Right cardiac atrium (tissue), 5 donors: ENCODE data around the gene MXD1. TPM values are rescaled to one million over a fixed set of nuclear protein-coding genes. Genes with fewer than 3 reads are reported as not detected.

Experiments used
- ATAC-seq, 2 donors: fragments of 200-7000 bp; cut with Tn5 transposase; one replicate each; pipeline versions ENCODE4 v1.8.0 to v1.9.1; 2020; ENCODE audit warnings: moderate library complexity in 2 of 2, mild to moderate bottlenecking in 1 of 2
- DNase-seq, 3 donors: peaks; one replicate each; pipeline ENCODE4 v3.0.0-alpha.2; 2020
- H3K27ac ChIP-seq: one replicate; pipeline ENCODE4 v1.5.1; 2013; ENCODE audit warnings: mild to moderate bottlenecking, low read length, control low read depth, moderate library complexity
- H3K27me3 ChIP-seq: one replicate; pipeline ENCODE4 v1.6.1; 2013; ENCODE audit not compliant: control insufficient read depth, insufficient read depth
- H3K4me1 ChIP-seq: one replicate; pipeline ENCODE4 v1.6.1; 2013; ENCODE audit warnings: low read length; ENCODE audit not compliant: control insufficient read depth, insufficient read depth
- H3K4me3 ChIP-seq: one replicate; pipeline ENCODE4 v1.5.1; 2013; ENCODE audit warnings: low read length, control low read depth
- H3K9me3 ChIP-seq: one replicate; pipeline ENCODE4 v1.6.1; 2013; ENCODE audit warnings: low read length; ENCODE audit not compliant: control insufficient read depth
- WGBS: extraction: QIAGEN DNeasy Blood & Tissue Kit; methylation state at CpG from one replicate; pipeline ENCODE4 v1.1.7; 2013; 5-methylcytosine and 5-hydroxymethylcytosine counted together
- intact Hi-C, 4 donors: fragments of 100-400 bp; cut with DNase I; formaldehyde crosslinking; loops; one replicate each; pipeline versions ENCODE4 v1.11.0 to v1.14.0; 2022 to 2023
- polyA plus RNA-seq: library from polyadenylated mRNA; stranded (reverse); fragments of 200-250 nt; gene quantifications from one replicate; pipeline ENCODE4 v1.2.3, GENCODE V29; 2013
- total RNA-seq, 4 donors: library from RNA; stranded (reverse); fragmentation: NEBNext Ultra II Directional; extraction: Animal tissue kit (Norgen Biotek cat#: 25700); gene quantifications; one replicate each; pipeline ENCODE4 v1.2.1, GENCODE V29; 2021
- donor health status: healthy with polysubstance abuse.
- donor health status: DM: no; HTN: yes; CAD: no.
- donor health status: DM: no; HTN: no; CAD: no.
- donor health status: DM: no; HTN: yes; CAD: no; lungs with severe emphysema.
- donor health status: DM: yes; HTN: yes; CAD: no.

Gene MXD1
- total and polyA plus RNA-seq, 5 donors: 2.7 to 7.9 (median 6.4) TPM

DNA sequence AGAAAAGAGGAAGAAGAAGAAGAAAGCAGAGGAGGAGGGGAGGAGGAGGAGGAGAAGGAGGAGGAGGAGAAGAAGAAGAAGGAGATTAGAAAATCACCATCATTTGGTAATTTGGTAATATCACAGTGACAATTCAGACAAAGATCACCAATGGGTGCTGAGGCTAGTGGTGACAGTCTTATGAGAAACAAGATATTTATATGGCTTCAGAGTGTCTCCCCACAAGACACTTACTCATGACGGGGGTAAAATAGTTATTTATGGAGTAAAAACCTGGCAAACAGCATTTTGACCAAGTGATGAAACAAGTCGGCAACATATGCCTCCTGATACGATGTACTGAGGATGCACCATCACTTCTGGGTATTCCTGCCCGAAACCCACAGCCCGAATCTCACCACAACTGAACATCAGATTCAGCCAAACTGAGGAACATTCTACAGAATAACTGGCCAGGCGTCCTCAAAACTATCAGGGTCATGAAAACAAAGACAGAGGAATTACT, 41.6 kb downstream of the MXD1 start:
- ATAC-seq (no peak), DNase-seq (no peak)
- Histone ChIP-seq H3K4me1 (no peaks in the 10 kb centered on the region), H3K4me3 (no peak overlapping the region), H3K27ac (no peak overlapping the region), H3K9me3 (no peaks in the 10 kb centered on the region), H3K27me3 (no peaks in the 10 kb centered on the region)
- intact Hi-C loops: no loop called here
- WGBS: 88% methylated on average over 6 of the region's 6 CpGs

DNA sequence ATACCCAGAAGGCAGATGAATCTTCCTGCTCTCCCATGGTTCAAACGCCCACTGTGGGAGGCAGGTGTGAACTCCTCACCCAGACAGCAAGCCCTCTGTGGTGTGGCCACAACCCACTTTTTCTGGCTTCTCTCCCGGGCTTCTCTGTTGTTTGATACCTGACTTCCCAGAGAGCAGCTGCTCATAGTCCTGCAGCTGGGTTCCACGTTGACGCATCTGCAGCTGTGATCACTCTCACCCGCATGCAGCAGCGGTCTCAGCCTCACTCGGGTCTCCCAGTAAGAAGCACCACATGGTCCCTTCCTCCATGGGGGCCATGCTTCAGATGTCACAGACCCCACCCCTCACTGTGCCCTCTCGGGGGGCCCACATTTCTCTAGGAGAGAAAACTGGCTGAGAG, 43.1 kb downstream of the MXD1 start:
- ATAC-seq (no peak), DNase-seq (no peak)
- no peak overlapping the region for H3K27ac ChIP-seq
- H3K9me3 ChIP-seq: no peaks in the 10 kb centered on the region
- intact Hi-C loops: no loop called here
- 60% methylated on average over 8 of the region's 8 CpGs for WGBS
- no peak overlapping the region for H3K4me3 ChIP-seq
- no peaks in the 10 kb centered on the region for H3K27me3 ChIP-seq
- H3K4me1 ChIP-seq: no peaks in the 10 kb centered on the region

DNA sequence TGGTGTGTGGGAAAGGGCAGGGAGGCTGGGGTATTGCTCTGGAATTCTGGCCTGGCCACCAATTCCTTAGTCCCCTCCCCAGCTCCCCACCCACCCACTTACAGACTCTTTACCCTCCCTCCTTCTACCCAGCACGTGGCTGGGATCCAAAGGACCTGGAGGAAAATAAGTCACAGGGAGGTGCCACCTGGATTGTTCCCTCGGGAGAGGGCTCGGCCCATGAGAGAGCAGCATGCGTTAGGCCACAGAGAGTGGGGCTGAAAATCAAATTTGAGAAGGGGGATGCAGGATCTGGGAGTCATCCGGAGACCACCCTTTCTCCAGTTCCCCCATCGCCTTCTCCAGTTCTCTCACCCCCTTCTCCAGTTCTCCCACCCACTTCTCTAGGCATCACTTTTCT, 43.6 kb downstream of the MXD1 start:
- H3K9me3 ChIP-seq: no peaks in the 10 kb centered on the region
- ATAC-seq (no peak), DNase-seq (no peak)
- H3K27me3 ChIP-seq: no peaks in the 10 kb centered on the region
- no peak overlapping the region for H3K4me3 ChIP-seq
- no peaks in the 10 kb centered on the region for H3K4me1 ChIP-seq
- H3K27ac ChIP-seq: no peak overlapping the region
- WGBS: 77% methylated on average over 6 of the region's 6 CpGs
- intact Hi-C loops: no loop called here

DNA sequence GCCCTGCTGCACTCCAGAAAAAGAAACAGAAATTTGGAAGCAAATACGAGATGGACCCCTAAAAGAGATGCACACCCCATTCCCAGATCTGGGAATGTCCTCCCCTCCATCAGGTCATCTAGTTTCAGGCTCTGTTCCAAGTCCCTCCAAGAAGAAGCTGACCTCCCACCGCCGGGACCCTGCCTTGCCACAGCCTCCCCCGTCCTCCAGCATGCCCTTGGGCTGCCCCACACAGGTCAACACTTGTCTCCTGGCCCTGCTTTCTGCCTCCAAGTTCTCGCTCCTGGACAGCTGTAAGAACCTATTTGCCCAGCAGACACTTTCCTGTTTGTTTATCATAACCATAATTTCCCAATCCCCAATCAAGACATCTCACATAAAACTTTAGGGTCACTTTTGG, 44.5 kb downstream of the MXD1 start:
- intact Hi-C loops: no loop called here
- H3K27me3 ChIP-seq: no peaks in the 10 kb centered on the region
- no peaks in the 10 kb centered on the region for H3K4me1 ChIP-seq
- DNase-seq (no peak), ATAC-seq (no peak)
- no peak overlapping the region for H3K27ac ChIP-seq
- H3K4me3 ChIP-seq: no peak overlapping the region
- no peaks in the 10 kb centered on the region for H3K9me3 ChIP-seq
- WGBS: 83% methylated on average over 5 of the region's 5 CpGs

DNA sequence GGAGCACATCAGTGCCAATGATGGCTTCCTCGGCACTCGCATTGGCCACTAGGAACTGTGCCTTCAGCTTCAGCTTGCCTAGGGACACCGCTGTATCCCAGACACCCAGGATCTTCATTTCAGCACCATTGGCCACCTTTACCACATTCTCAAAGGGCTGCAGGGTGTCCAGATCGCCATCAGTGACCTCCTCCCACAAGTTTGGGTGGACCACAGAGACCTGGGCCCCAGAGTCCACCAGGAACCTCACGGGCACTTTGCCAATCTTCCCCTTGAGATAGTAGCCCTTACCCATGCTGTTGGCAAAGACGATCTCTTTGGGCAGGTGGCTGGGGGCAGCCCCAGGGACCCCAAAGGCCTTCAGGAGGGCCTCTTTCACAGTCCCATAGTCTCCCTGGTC, 45.9 kb downstream of the MXD1 start:
- Histone ChIP-seq H3K9me3 (no peaks in the 10 kb centered on the region), H3K27ac (no peak overlapping the region), H3K4me3 (no peak overlapping the region), H3K27me3 (no peaks in the 10 kb centered on the region), H3K4me1 (no peaks in the 10 kb centered on the region)
- no peak for ATAC-seq
- whole genome bisulfite sequencing: 97% methylated on average over 6 of the region's 6 CpGs
- DNase-seq: no peak
- intact Hi-C loops: no loop called here

DNA sequence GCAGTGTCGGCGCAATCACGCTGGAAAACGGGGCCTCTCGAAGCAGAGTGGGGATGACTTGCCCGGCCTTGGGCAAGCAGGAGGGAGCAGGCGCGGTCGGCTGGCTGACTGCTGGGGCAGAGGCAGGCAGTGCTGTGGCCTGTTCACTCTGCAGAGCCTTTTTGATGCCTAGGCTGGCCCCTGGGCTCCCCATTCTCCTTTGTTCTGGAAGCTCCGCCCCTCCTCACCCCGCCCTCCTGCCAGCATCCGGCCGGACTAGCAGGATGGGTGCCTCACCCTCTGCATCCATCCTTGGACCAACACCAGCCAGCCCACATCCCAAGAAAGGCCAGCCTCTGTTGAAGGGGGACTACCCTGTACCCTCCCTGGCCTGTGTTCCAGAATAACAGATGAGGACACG, 46.6 kb downstream of the MXD1 start, which contains the start of gene ASPRV1:
Gene ASPRV1, minus strand, starts transcription at position 136 of the 400 bp plus-strand sequence. CDS start 195 bp downstream, outside the sequence.
- no peaks in the 10 kb centered on the region for H3K27me3 ChIP-seq
- H3K9me3 ChIP-seq: no peaks in the 10 kb centered on the region
- ATAC-seq (peak in 1 of 2 donors; percentile 23), DNase-seq (no peak)
- no peaks in the 10 kb centered on the region for H3K4me1 ChIP-seq
- intact Hi-C loops: no loop called here
- no peak within 1 kb of the TSS for H3K27ac ChIP-seq
- H3K4me3 ChIP-seq: no peak within 1 kb of the TSS
- 89% methylated on average over 14 of the region's 14 CpGs for WGBS

DNA sequence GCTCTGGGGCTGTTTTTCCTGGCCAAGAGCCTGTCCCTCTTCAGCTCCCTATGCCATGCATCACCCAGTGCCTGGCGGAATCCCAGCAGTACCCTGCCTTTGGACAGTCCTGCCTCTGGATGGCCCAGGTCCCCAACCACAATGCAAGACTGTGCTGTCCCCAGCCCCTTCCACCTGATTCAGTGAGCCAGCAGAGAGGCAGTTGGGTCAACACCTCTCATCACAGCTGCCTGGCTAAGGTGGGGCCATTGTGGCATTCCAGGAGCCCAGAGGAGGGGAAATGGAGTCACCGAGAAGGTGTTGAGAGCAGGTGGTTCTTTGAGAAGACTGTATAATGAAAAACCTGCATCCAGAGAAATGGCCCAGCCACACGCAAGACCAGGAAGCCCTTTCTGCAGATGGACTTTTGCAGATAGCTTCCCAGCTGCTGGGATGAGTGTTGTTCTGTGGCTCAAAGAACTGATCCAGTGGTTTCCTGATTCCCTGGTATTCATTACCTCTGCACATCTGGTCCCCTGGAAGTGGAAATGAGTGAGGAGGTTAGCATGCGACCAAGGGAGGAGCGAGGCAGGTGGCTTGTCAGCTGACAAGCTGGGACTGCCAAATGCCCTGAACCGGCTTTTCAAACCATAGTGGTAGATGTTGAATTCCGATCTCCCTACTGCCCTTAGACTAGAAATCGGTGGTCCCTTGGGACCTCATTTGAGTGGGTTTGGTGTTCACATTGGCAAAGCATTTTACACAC, 48.2 kb downstream of the MXD1 start:
- Histone ChIP-seq H3K27me3 (no peaks in the 10 kb centered on the region), H3K4me3 (no peak overlapping the region), H3K27ac (no peak overlapping the region), H3K9me3 (no peaks in the 10 kb centered on the region), H3K4me1 (no peaks in the 10 kb centered on the region)
- WGBS: 98% methylated on average over 8 of the region's 8 CpGs
- DNase-seq (no peak), ATAC-seq (no peak)
- intact Hi-C loops: no loop called here

DNA sequence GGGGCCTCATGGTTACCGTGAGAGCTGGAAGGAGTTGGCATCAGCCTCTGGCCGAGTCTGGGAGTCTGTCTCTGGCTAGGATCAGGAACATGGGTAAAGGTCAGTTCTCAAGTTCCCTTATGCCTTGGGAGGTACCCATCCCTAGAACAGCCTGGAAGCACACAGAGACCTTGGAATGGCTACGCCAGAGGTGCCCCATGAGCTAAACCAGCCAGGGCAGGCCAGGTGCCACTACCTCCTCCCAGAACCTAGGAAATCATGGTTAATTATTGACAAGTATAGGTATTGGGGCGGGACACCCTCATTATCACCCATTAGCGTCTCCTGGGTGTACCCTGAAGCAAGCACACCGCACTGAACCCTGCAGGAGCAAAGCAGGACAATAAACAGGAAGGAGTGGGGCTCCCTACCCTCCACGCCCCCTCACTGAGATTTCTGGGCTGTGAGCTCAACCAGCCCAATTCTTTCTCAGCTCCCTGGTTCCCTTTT, 49.5 kb downstream of the MXD1 start:
- peak in 1 of 2 donors; percentile 25 for ATAC-seq
- no peaks in the 10 kb centered on the region for H3K27me3 ChIP-seq
- DNase-seq: no peak
- intact Hi-C loops: no loop called here
- 90% methylated on average over 7 of the region's 7 CpGs for WGBS
- H3K4me3 ChIP-seq: no peak overlapping the region
- no peak overlapping the region for H3K27ac ChIP-seq
- no peaks in the 10 kb centered on the region for H3K9me3 ChIP-seq
- no peaks in the 10 kb centered on the region for H3K4me1 ChIP-seq

DNA sequence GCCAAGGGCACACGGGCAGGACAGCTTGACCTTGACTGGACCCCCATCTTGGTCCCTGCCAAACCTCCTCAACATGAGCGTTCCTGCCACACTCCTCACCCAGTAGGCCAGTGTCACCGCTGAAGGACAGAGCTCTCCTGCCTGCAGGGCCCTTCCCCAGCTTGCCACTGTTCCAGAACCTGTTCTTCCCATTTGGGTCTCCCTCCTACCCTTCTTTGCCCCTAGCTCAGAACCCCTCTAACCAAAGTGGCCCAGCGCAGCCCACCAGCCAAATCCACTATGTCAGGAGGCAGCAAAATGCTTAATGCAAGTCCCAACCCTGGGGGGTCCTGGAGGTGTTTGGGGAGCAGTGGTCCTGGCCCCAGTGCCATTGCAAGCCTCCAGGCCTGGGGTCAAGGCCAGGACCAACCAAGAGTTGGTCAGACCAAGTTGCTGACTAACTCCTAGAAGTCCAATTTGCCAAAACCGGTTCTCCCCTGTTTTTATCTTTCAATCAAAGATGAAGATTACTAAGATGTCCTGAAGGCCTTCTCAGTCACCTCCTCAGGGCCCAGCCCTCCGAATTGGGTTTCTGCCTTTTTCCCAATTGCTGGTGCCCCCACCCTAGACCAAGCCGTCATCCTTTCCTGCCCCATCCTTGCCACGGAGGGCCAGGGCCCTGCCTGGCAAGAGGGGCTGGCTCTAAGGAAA, 51.0 kb downstream of the MXD1 start:
- H3K4me1 ChIP-seq: no peaks in the 10 kb centered on the region
- DNase-seq (no peak), ATAC-seq (no peak)
- no peak overlapping the region for H3K4me3 ChIP-seq
- no peak overlapping the region for H3K27ac ChIP-seq
- intact Hi-C loops: no loop called here
- H3K27me3 ChIP-seq: no peaks in the 10 kb centered on the region
- H3K9me3 ChIP-seq: no peaks in the 10 kb centered on the region
- 93% methylated on average over 8 of the region's 8 CpGs for WGBS

DNA sequence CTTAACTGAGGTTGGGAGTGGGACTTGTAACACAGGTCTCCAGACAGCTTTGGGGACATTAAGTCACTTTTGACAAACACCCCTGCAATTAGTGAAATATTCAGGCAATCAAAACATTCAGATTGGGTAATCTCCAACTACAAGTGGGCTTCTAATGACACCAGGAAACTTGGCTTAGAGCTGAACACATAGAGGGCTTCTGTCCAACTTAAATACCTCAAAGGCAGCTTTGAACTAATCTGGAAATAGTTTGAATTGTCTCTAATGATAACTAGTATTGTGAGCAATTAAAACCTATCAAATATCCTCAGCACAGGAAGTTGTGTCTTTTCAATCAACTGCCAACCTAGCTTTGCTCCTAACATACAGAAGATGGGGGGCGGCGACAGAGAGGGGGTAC, 51.6 kb downstream of the MXD1 start:
- Histone ChIP-seq H3K4me1 (no peaks in the 10 kb centered on the region), H3K4me3 (no peak overlapping the region), H3K27ac (no peak overlapping the region), H3K9me3 (no peaks in the 10 kb centered on the region), H3K27me3 (no peaks in the 10 kb centered on the region)
- DNase-seq (no peak), ATAC-seq (no peak)
- intact Hi-C loops: no loop called here
- 97% methylated on average over 2 of the region's 2 CpGs for WGBS

DNA sequence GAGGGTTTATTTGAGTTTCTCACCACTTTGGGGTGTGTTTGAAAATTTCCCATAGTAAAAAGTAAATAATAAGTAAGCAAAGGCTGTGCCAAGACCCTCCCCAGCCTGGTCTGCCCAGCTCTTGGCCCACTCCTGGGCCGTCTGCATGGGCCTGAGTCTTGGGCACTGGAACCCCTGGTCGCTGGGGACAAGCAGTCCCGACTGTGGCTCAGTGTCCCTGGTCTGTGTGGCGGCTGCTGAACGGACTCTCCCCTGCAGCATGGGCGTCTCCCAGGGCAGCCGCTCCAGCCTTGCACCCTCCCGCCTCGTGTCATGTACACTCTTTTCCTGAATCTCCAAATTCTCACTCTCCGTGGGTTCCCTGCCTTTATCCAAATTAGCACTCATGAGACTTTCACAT, 53.7 kb downstream of the MXD1 start:
- H3K9me3 ChIP-seq: no peaks in the 10 kb centered on the region
- no peaks in the 10 kb centered on the region for H3K4me1 ChIP-seq
- no peak overlapping the region for H3K4me3 ChIP-seq
- H3K27ac ChIP-seq: no peak overlapping the region
- H3K27me3 ChIP-seq: no peaks in the 10 kb centered on the region
- intact Hi-C loops: no loop called here
- DNase-seq (no peak), ATAC-seq (peak in 1 of 2 donors; percentile 14)
- WGBS: 88% methylated on average over 10 of the region's 10 CpGs
